ENCODE data around the gene LRP11. TPM values are rescaled to one million over a fixed set of nuclear protein-coding genes. Genes with fewer than 3 reads are reported as not detected.

LRP11 gene
- total and polyA plus RNA-seq, 2 experiments from 2014 or later = 33.6 to 35.4 TPM

DNA sequence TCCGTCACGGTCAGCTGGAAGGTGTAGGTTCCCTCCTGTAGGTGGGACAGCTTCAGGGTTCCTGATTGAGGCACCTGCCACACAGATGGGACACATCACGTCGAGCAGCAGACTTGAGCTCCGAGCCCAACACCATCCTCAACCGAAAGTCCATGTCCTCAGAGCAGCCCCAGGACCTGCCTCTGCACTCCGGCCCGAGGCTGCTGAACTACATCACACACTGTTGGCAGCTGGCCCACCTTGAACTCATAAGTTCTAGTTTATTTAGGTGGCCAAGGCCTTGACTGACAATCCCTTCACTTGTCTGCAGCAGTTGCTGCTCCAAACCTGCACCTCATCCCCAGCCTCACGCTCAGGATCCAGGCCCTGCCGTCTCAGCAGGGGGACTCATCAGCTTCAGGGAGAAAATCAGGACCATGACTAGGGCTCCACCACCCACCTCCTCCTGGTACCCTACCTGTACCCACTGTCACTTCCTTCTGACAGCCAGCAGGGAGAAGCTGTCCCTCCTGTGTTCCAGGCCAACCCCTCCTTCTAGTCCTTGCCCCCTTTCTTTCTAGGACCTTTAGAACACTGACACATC lies 21.0 kb downstream of the LRP11 start:
- Histone ChIP-seq H4K20me1 (ENCODE audit: insufficient read depth, poor library complexity, severe bottlenecking) (no peaks in the 10 kb centered on the region), H3K4me1 (ENCODE audit: insufficient read depth) (peaks cover 24% of the 10 kb centered on the region), H3K79me2 (no peaks in the 10 kb centered on the region), H3K4me3 (no peak overlapping the region), H3K27ac (no peak overlapping the region), H2AFZ (no peak overlapping the region), H3K4me2 (no peak overlapping the region), H3K9me3 (ENCODE audit: low read depth) (no peaks in the 10 kb centered on the region), H3K27me3 (no peaks in the 10 kb centered on the region), H3K9me2 (replicated peaks; ENCODE audit: insufficient read depth) (no peaks in the 10 kb centered on the region), H3K36me3 (replicated peaks; ENCODE audit: insufficient read depth, low read depth) (no peaks in the 10 kb centered on the region)
- DNase-seq (ENCODE audit: low spot score) = no peak
- WGBS (ENCODE audit: low lambda C conversion rate, missing lambda C conversion rate) = 91% methylated on average over 10 of the region's 10 CpGs
- TF ChIP-seq, protein P1, sequence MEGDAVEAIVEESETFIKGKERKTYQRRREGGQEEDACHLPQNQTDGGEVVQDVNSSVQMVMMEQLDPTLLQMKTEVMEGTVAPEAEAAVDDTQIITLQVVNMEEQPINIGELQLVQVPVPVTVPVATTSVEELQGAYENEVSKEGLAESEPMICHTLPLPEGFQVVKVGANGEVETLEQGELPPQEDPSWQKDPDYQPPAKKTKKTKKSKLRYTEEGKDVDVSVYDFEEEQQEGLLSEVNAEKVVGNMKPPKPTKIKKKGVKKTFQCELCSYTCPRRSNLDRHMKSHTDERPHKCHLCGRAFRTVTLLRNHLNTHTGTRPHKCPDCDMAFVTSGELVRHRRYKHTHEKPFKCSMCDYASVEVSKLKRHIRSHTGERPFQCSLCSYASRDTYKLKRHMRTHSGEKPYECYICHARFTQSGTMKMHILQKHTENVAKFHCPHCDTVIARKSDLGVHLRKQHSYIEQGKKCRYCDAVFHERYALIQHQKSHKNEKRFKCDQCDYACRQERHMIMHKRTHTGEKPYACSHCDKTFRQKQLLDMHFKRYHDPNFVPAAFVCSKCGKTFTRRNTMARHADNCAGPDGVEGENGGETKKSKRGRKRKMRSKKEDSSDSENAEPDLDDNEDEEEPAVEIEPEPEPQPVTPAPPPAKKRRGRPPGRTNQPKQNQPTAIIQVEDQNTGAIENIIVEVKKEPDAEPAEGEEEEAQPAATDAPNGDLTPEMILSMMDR (IDR thresholded peaks at IDR 0.05; ENCODE audit: poor library complexity) = no peak
- TF ChIP-seq EZH2phosphoT487 (IDR thresholded peaks at IDR 0.05; ENCODE audit: low read depth, severe bottlenecking, unreplicated experiment) (no peak), EZH2 (IDR thresholded peaks at IDR 0.05; ENCODE audit: borderline replicate concordance) (no peak)

DNA sequence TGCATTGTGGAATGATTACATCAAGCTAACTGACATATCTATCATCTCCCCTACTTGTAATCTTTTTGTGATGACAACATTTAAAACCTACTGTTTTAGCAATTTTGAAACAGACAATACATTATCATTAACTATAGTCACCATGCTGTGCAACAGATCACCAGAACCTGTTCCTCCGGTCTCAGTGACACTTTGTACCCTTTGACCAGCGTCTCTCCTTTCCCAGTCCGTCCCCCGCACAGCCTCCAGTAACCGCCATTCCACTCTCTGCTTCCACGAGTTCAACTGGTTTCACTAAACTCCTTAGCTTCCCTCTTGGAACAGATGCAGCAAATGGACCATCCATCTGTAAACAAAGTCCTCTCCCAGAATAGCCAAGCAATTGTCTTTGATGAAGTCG lies 21.8 kb downstream of the LRP11 start:
- Histone ChIP-seq H3K79me2 (no peaks in the 10 kb centered on the region), H3K27ac (no peak overlapping the region), H3K36me3 (replicated peaks; ENCODE audit: insufficient read depth, low read depth) (no peaks in the 10 kb centered on the region), H3K4me2 (no peak overlapping the region), H3K4me3 (no peak overlapping the region), H3K27me3 (no peaks in the 10 kb centered on the region), H3K9me2 (replicated peaks; ENCODE audit: insufficient read depth) (no peaks in the 10 kb centered on the region), H2AFZ (no peak overlapping the region), H3K4me1 (ENCODE audit: insufficient read depth) (peaks cover 23% of the 10 kb centered on the region), H3K9me3 (ENCODE audit: low read depth) (no peaks in the 10 kb centered on the region), H4K20me1 (ENCODE audit: insufficient read depth, poor library complexity, severe bottlenecking) (no peaks in the 10 kb centered on the region)
- DNase-seq (ENCODE audit: low spot score) = no peak
- WGBS (ENCODE audit: low lambda C conversion rate, missing lambda C conversion rate) = 86% methylated on average over 7 of the region's 7 CpGs
- TF ChIP-seq, protein P1 (IDR thresholded peaks at IDR 0.05; ENCODE audit: poor library complexity) = no peak
- TF ChIP-seq EZH2 (IDR thresholded peaks at IDR 0.05; ENCODE audit: borderline replicate concordance) (no peak), EZH2phosphoT487 (IDR thresholded peaks at IDR 0.05; ENCODE audit: low read depth, severe bottlenecking, unreplicated experiment) (no peak)

DNA sequence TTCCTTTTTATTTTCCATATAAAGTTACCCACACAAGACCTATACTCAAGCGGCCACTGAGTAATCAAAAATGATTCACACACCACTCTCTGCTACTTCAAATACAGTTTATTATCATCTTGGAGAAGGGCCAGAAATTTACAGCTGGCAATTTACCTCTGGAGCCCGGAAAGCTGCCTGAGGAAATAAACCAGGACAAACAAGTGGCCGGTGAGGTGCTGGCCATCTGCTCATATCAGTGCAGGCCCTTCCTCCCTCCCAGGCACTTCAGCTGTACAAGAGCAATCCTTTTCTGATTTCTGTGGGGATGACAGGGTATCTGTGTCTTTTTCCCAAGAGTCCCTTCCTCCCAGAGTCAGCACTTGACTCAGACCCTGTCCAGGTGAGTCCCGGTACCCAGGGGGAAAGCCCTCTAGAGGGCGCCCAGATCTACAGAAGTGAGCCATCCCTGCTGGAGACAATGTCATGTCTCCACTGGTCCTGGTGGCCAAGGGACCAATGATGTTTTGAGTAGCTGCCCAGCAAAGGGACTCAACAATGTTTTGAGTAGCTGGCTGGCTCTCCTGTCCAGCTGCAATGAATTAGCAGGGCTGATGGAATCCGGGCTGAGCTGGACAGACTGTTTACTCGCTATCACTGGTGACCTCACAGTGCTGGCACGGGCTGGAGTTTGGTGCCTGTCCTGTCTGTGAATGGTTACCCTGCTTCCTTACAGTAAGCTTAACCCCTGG lies 23.6 kb downstream of the LRP11 start:
- Histone ChIP-seq H3K9me3 (ENCODE audit: low read depth) (no peaks in the 10 kb centered on the region), H3K4me1 (ENCODE audit: insufficient read depth) (peaks cover 9% of the 10 kb centered on the region), H3K4me3 (no peak overlapping the region), H4K20me1 (ENCODE audit: insufficient read depth, poor library complexity, severe bottlenecking) (no peaks in the 10 kb centered on the region), H3K27ac (peak overlapping the region; percentile 57), H3K36me3 (replicated peaks; ENCODE audit: insufficient read depth, low read depth) (no peaks in the 10 kb centered on the region), H3K27me3 (no peaks in the 10 kb centered on the region), H3K79me2 (no peaks in the 10 kb centered on the region), H3K4me2 (no peak overlapping the region), H3K9me2 (replicated peaks; ENCODE audit: insufficient read depth) (no peaks in the 10 kb centered on the region), H2AFZ (no peak overlapping the region)
- TF ChIP-seq, protein P1 (IDR thresholded peaks at IDR 0.05; ENCODE audit: poor library complexity) = peak; percentile 65
- TF ChIP-seq EZH2phosphoT487 (IDR thresholded peaks at IDR 0.05; ENCODE audit: low read depth, severe bottlenecking, unreplicated experiment) = no peak
- TF ChIP-seq EZH2 (IDR thresholded peaks at IDR 0.05; ENCODE audit: borderline replicate concordance) = no peak
- 28% methylated on average over 8 of the region's 8 CpGs for WGBS (ENCODE audit: low lambda C conversion rate, missing lambda C conversion rate)
- peak; percentile 80 for DNase-seq (ENCODE audit: low spot score)

All from hepatocyte (in vitro differentiated cells).